ENCODE data around the gene BEGAIN.

The BEGAIN gene

GRCh38 chr14:100574642-100575031 is 12.6 kb downstream of the BEGAIN start:
- Histone ChIP-seq H3K36me3 (ENCODE audit: control insufficient read depth in 1 of 2, insufficient read depth in 2 of 2, low read length in 2 of 2) (no peaks in the 10 kb centered on the region), H3K4me3 (ENCODE audit: low read depth in 1 of 2, low read length in 2 of 2) (no peak overlapping the region), H3K27me3 (ENCODE audit: control insufficient read depth in 1 of 2, insufficient read depth in 2 of 2, low read length in 2 of 2) (peaks cover 26 to 36% of the 10 kb centered on the region in 2 donors), H3K4me1 (ENCODE audit: control insufficient read depth in 1 of 2, insufficient read depth in 2 of 2, low read length in 2 of 2) (no peaks in the 10 kb centered on the region), H3K9me3 (ENCODE audit: control insufficient read depth in 1 of 2, low read length in 2 of 2) (no peaks in the 10 kb centered on the region), H3K27ac (ENCODE audit: low read depth, low read length) (no peak overlapping the region), H3K9ac (ENCODE audit: low read depth in 1 of 2, low read length in 2 of 2) (no peak overlapping the region)

GRCh38 chr14:100573757-100574641 is 13.2 kb downstream of the BEGAIN start:
- Histone ChIP-seq H3K9ac (ENCODE audit: low read depth in 1 of 2, low read length in 2 of 2) (no peak overlapping the region), H3K36me3 (ENCODE audit: control insufficient read depth in 1 of 2, insufficient read depth in 2 of 2, low read length in 2 of 2) (no peaks in the 10 kb centered on the region), H3K4me1 (ENCODE audit: control insufficient read depth in 1 of 2, insufficient read depth in 2 of 2, low read length in 2 of 2) (no peaks in the 10 kb centered on the region), H3K9me3 (ENCODE audit: control insufficient read depth in 1 of 2, low read length in 2 of 2) (no peaks in the 10 kb centered on the region), H3K27ac (ENCODE audit: low read depth, low read length) (no peak overlapping the region), H3K27me3 (ENCODE audit: control insufficient read depth in 1 of 2, insufficient read depth in 2 of 2, low read length in 2 of 2) (peaks cover 33 to 42% of the 10 kb centered on the region in 2 donors), H3K4me3 (ENCODE audit: low read depth in 1 of 2, low read length in 2 of 2) (no peak overlapping the region)

- Histone ChIP-seq H3K27ac (ENCODE audit: low read depth, low read length) (no peak overlapping the region), H3K36me3 (ENCODE audit: control insufficient read depth in 1 of 2, insufficient read depth in 2 of 2, low read length in 2 of 2) (no peaks in the 10 kb centered on the region), H3K4me3 (ENCODE audit: low read depth in 1 of 2, low read length in 2 of 2) (no peak overlapping the region), H3K9me3 (ENCODE audit: control insufficient read depth in 1 of 2, low read length in 2 of 2) (no peaks in the 10 kb centered on the region), H3K9ac (ENCODE audit: low read depth in 1 of 2, low read length in 2 of 2) (no peak overlapping the region), H3K4me1 (ENCODE audit: control insufficient read depth in 1 of 2, insufficient read depth in 2 of 2, low read length in 2 of 2) (no peaks in the 10 kb centered on the region), H3K27me3 (ENCODE audit: control insufficient read depth in 1 of 2, insufficient read depth in 2 of 2, low read length in 2 of 2) (peaks cover 34 to 42% of the 10 kb centered on the region in 2 donors)
Measured at GRCh38 chr14:100573002-100573756, 14.0 kb downstream of the BEGAIN start.

GRCh38 chr14:100572543-100572942 is 14.7 kb downstream of the BEGAIN start:
- peaks cover 34 to 42% of the 10 kb centered on the region in 2 donors for H3K27me3 ChIP-seq (ENCODE audit: control insufficient read depth in 1 of 2, insufficient read depth in 2 of 2, low read length in 2 of 2)
- H3K9me3 ChIP-seq (ENCODE audit: control insufficient read depth in 1 of 2, low read length in 2 of 2): no peaks in the 10 kb centered on the region
- H3K9ac ChIP-seq (ENCODE audit: low read depth in 1 of 2, low read length in 2 of 2): no peak overlapping the region
- H3K27ac ChIP-seq (ENCODE audit: low read depth, low read length): no peak overlapping the region
- H3K36me3 ChIP-seq (ENCODE audit: control insufficient read depth in 1 of 2, insufficient read depth in 2 of 2, low read length in 2 of 2): no peaks in the 10 kb centered on the region
- H3K4me3 ChIP-seq (ENCODE audit: low read depth in 1 of 2, low read length in 2 of 2): no peak overlapping the region
- H3K4me1 ChIP-seq (ENCODE audit: control insufficient read depth in 1 of 2, insufficient read depth in 2 of 2, low read length in 2 of 2): no peaks in the 10 kb centered on the region

DNA sequence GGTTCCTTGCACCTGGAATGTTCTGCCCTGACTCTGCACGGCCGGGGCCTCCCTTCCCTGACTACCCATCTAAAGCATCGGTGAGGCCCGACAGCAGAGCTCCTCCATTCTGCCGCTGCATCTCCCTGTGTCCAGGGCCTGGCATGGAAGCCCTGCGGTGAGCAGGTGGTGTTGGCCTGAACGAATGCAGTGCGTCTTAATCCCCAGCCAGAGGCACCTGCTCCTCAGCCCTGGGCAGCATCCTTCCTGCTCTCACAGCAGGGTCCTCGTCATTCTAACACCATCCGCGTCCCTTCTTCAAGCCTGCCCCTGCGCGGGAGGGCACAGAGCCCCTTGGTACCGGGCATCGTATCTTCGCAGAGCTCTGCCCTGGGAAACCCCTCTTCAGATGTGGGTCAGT is 15.4 kb downstream of the BEGAIN start:
- H3K27me3 ChIP-seq (ENCODE audit: control insufficient read depth in 1 of 2, insufficient read depth in 2 of 2, low read length in 2 of 2): peaks cover 37 to 45% of the 10 kb centered on the region in 2 donors

DNA sequence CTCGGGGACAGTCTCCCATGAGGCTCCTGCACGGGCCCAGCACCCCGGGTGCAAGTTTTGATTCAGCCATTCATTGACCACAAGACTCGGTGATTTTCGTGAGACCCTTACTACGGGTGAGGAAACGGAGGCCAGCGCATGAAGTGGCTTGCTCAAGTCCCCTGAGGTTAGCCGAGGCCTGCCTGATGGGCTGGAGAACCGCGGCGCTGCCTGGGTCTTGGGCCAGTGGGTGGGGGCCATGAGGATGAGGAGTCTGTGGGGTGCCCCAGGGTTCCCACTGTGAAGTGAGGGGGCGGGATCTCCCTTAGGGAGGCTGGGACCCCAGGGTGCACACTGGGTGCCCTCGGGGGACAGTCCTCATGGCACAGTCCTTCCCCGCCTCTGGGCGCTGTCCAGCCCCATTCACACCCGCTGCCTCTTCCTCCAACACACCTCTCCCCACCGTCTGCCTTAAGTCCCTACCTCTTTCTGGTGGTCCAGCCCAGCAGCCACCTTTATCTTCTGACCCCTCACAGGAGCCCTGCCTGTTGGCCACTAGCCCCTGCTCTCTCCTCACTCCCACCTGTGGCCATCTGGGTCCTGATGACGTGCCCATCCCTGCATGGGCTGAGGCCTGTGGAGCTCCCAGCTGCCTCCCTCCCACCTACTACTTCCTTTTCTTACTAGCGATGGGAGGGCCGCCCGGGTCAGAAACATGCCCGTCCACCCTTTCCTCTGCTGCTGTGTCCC is 16.3 kb downstream of the BEGAIN start:
- Histone ChIP-seq H3K4me3 (ENCODE audit: low read depth in 1 of 2, low read length in 2 of 2) (no peak overlapping the region), H3K4me1 (ENCODE audit: control insufficient read depth in 1 of 2, insufficient read depth in 2 of 2, low read length in 2 of 2) (no peaks in the 10 kb centered on the region), H3K36me3 (ENCODE audit: control insufficient read depth in 1 of 2, insufficient read depth in 2 of 2, low read length in 2 of 2) (no peaks in the 10 kb centered on the region), H3K9me3 (ENCODE audit: control insufficient read depth in 1 of 2, low read length in 2 of 2) (no peaks in the 10 kb centered on the region), H3K27ac (ENCODE audit: low read depth, low read length) (no peak overlapping the region), H3K27me3 (ENCODE audit: control insufficient read depth in 1 of 2, insufficient read depth in 2 of 2, low read length in 2 of 2) (peaks cover 45 to 50% of the 10 kb centered on the region in 2 donors), H3K9ac (ENCODE audit: low read depth in 1 of 2, low read length in 2 of 2) (no peak overlapping the region)

More for the DNA sequence above, 15.4 kb downstream of the BEGAIN start:
- Histone ChIP-seq H3K36me3 (ENCODE audit: control insufficient read depth in 1 of 2, insufficient read depth in 2 of 2, low read length in 2 of 2) (no peaks in the 10 kb centered on the region), H3K4me3 (ENCODE audit: low read depth in 1 of 2, low read length in 2 of 2) (no peak overlapping the region), H3K4me1 (ENCODE audit: control insufficient read depth in 1 of 2, insufficient read depth in 2 of 2, low read length in 2 of 2) (no peaks in the 10 kb centered on the region), H3K9ac (ENCODE audit: low read depth in 1 of 2, low read length in 2 of 2) (no peak overlapping the region), H3K9me3 (ENCODE audit: control insufficient read depth in 1 of 2, low read length in 2 of 2) (no peaks in the 10 kb centered on the region), H3K27ac (ENCODE audit: low read depth, low read length) (no peak overlapping the region)

GRCh38 chr14:100569734-100570286 is 17.4 kb downstream of the BEGAIN start:
- H3K27me3 ChIP-seq (ENCODE audit: control insufficient read depth in 1 of 2, insufficient read depth in 2 of 2, low read length in 2 of 2): peaks cover 45 to 52% of the 10 kb centered on the region in 2 donors
- H3K36me3 ChIP-seq (ENCODE audit: control insufficient read depth in 1 of 2, insufficient read depth in 2 of 2, low read length in 2 of 2): no peaks in the 10 kb centered on the region
- H3K9me3 ChIP-seq (ENCODE audit: control insufficient read depth in 1 of 2, low read length in 2 of 2): no peaks in the 10 kb centered on the region
- H3K27ac ChIP-seq (ENCODE audit: low read depth, low read length): no peak overlapping the region
- H3K9ac ChIP-seq (ENCODE audit: low read depth in 1 of 2, low read length in 2 of 2): no peak overlapping the region
- no peaks in the 10 kb centered on the region for H3K4me1 ChIP-seq (ENCODE audit: control insufficient read depth in 1 of 2, insufficient read depth in 2 of 2, low read length in 2 of 2)
- H3K4me3 ChIP-seq (ENCODE audit: low read depth in 1 of 2, low read length in 2 of 2): no peak overlapping the region

DNA sequence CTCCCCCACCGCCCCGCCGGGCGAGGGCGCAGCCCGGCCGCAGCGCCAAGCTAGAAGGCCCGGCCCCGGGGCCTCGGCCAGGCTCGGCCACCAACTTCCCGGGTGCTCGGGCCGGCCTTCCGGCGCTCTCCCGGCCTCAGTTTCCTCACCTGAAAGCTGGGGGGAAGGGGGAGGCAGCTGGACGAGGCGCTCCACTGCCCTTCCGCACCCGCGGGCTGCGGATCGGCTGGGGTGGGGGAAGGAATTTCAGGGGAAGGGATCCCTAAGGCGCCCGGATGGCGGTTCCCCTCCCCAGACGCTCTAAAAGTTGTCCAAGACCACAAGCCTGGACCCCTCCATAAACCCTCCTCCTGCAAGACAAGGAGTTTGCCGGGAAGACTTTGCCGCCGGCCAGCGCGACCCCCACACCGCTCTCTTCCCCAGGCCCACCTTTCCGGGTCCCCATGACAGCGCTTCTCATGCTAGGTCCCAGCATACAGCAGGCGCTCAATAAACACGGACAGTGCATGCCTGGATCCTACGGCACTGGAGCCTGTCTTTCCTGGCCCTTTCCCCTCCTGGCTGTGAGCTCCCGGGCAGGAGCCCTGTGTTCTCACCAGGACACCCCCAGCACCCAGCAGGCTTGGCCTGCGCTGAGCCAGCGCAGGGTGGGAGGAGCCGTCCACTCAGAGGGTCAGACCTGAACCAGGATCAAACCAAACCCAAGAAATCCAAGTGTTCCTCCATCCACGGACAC is 18.1 kb downstream of the BEGAIN start:
- H3K9me3 ChIP-seq (ENCODE audit: control insufficient read depth in 1 of 2, low read length in 2 of 2): no peaks in the 10 kb centered on the region
- H3K4me3 ChIP-seq (ENCODE audit: low read depth in 1 of 2, low read length in 2 of 2): no peak overlapping the region
- H3K4me1 ChIP-seq (ENCODE audit: control insufficient read depth in 1 of 2, insufficient read depth in 2 of 2, low read length in 2 of 2): no peaks in the 10 kb centered on the region
- H3K27ac ChIP-seq (ENCODE audit: low read depth, low read length): no peak overlapping the region
- H3K27me3 ChIP-seq (ENCODE audit: control insufficient read depth in 1 of 2, insufficient read depth in 2 of 2, low read length in 2 of 2): peaks cover 45 to 52% of the 10 kb centered on the region in 2 donors
- H3K9ac ChIP-seq (ENCODE audit: low read depth in 1 of 2, low read length in 2 of 2): no peak overlapping the region
- no peaks in the 10 kb centered on the region for H3K36me3 ChIP-seq (ENCODE audit: control insufficient read depth in 1 of 2, insufficient read depth in 2 of 2, low read length in 2 of 2)

GRCh38 chr14:100568164-100568997 is 18.8 kb downstream of the BEGAIN start:
- Histone ChIP-seq H3K9ac (ENCODE audit: low read depth in 1 of 2, low read length in 2 of 2) (no peak overlapping the region), H3K9me3 (ENCODE audit: control insufficient read depth in 1 of 2, low read length in 2 of 2) (no peaks in the 10 kb centered on the region), H3K4me3 (ENCODE audit: low read depth in 1 of 2, low read length in 2 of 2) (peak overlapping the region in 1 of 2 donors; percentile 43), H3K27me3 (ENCODE audit: control insufficient read depth in 1 of 2, insufficient read depth in 2 of 2, low read length in 2 of 2) (peaks cover 45% of the 10 kb centered on the region in 2 donors), H3K4me1 (ENCODE audit: control insufficient read depth in 1 of 2, insufficient read depth in 2 of 2, low read length in 2 of 2) (no peaks in the 10 kb centered on the region), H3K36me3 (ENCODE audit: control insufficient read depth in 1 of 2, insufficient read depth in 2 of 2, low read length in 2 of 2) (no peaks in the 10 kb centered on the region), H3K27ac (ENCODE audit: low read depth, low read length) (no peak overlapping the region)
